HCT116 (cell line): ENCODE results near the gene BEGAIN. TPM values are rescaled to one million over a fixed set of nuclear protein-coding genes. Genes with fewer than 3 reads are reported as not detected.

Experiments used
- ATAC-seq: fragments of 200-7000 bp; cut with Tn5 transposase; 2 replicates; pipeline ENCODE4 v1.9.1; 2020; ENCODE audit warnings: mild to moderate bottlenecking, moderate library complexity
- BruUV-seq: library from RNA; stranded (reverse); fragments of 400-500 nt; replicated peaks from 2 replicates; lab custom pipeline; 2021; lab: Mats Ljungman, UMichigan
- CTCF ChIA-PET: fragments of 300-600 bp; sonication (Branson Sonifier 250); formaldehyde crosslinking; loops from one replicate; lab custom pipeline; 2021; ENCODE audit warnings: antibody characterized with exemption; lab: Charles Lee
- POLR2A ChIA-PET: fragments of 300-600, 350-600 bp; sonication (Branson Sonifier 250); formaldehyde crosslinking; loops from one replicate; lab custom pipeline; 2021; ENCODE audit warnings: antibody characterized with exemption; lab: Charles Lee
- RAD21 ChIA-PET, 2 experiments: fragments of 300-600 bp; sonication (Branson Sonifier 250); formaldehyde crosslinking; loops; one replicate each; lab custom pipeline; 2023; ENCODE audit warnings: low total read pairs in 2 of 2; ENCODE audit not compliant: uncharacterized antibody in 2 of 2, unreplicated experiment in 2 of 2, low non-redundant PET in 1 of 2; lab: Charles Lee
- DNase-seq: peaks from one replicate; pipeline ENCODE4 v3.0.0-alpha.2; 2010; ENCODE audit warnings: low read depth, low spot score
- H2AFZ ChIP-seq: fragments of 200-600 bp; shearing (Covaris generic), sonication (generic); 2 replicates; pipeline ENCODE4 v1.6.1; 2017; ENCODE audit warnings: low read depth, mixed run types, mixed read lengths, antibody characterized with exemption, low read length; ENCODE audit not compliant: poor library complexity, severe bottlenecking
- H3K27ac ChIP-seq: 2 replicates; pipeline ENCODE4 v1.5.1; 2012; ENCODE audit warnings: low read depth, low read length
- H3K27me3 ChIP-seq: fragments of 200-600 bp; sonication (generic); 2 replicates; pipeline ENCODE4 v1.6.1; 2016; ENCODE audit warnings: mixed run types, low read length, mixed read lengths; ENCODE audit not compliant: insufficient read depth
- H3K36me3 ChIP-seq, 2 experiments: fragments of 200-500 bp in 1 of 2; fragments of 200-600 bp in 1 of 2; sonication (Bioruptor generic) in 1 of 2; sonication (generic) in 1 of 2; 2 replicates each; pipeline versions ENCODE4 v1.5.1 to v1.6.1; 2014 to 2016; ENCODE audit warnings: low read length in 2 of 2, inconsistent platforms in 1 of 2, mixed read lengths in 1 of 2, mixed run types in 1 of 2; ENCODE audit not compliant: insufficient read depth in 2 of 2, control insufficient read depth in 1 of 2
- H3K4me1 ChIP-seq, 2 experiments: fragments of 200-600 bp in 1 of 2; sonication (generic) in 1 of 2; 2 replicates each; pipeline versions ENCODE4 v1.5.1 to v1.6.1; 2012 to 2017; ENCODE audit warnings: low read length in 2 of 2, inconsistent platforms in 1 of 2, mild to moderate bottlenecking in 1 of 2, mixed read lengths in 1 of 2, mixed run types in 1 of 2, moderate library complexity in 1 of 2; ENCODE audit not compliant: insufficient read depth in 2 of 2, control insufficient read depth in 1 of 2
- H3K4me2 ChIP-seq: fragments of 200-600 bp; sonication (generic); 2 replicates; pipeline ENCODE4 v1.6.1; 2017; ENCODE audit warnings: mixed run types, low read length, mixed read lengths
- H3K4me3 ChIP-seq, 2 experiments: fragments of 200-600 bp in 1 of 2; sonication (generic) in 1 of 2; replicated peaks in 1 of 2; 2 replicates each; pipeline ENCODE4 v1.5.1; 2011 to 2016; ENCODE audit warnings: low read length in 2 of 2, control low read depth in 1 of 2, low read depth in 1 of 2, mild to moderate bottlenecking in 1 of 2, mixed read lengths in 1 of 2, mixed run types in 1 of 2
- H3K79me2 ChIP-seq: fragments of 200-600 bp; sonication (generic); 2 replicates; pipeline ENCODE4 v1.6.1; 2017; ENCODE audit warnings: mild to moderate bottlenecking, mixed run types, low read length, moderate library complexity, mixed read lengths; ENCODE audit not compliant: insufficient read depth
- H3K9ac ChIP-seq: fragments of 200-600 bp; sonication (generic); 2 replicates; pipeline ENCODE4 v1.6.1; 2016; ENCODE audit warnings: low read length, mixed read lengths
- H3K9me2 ChIP-seq: fragments of 200-600 bp; sonication (generic), shearing (Covaris generic); 2 replicates; pipeline ENCODE4 v1.6.1; 2017; ENCODE audit warnings: mixed run types, mild to moderate bottlenecking, moderate library complexity; ENCODE audit not compliant: insufficient read depth
- H3K9me3 ChIP-seq, 2 experiments: fragments of 200-500 bp in 1 of 2; fragments of 200-600 bp in 1 of 2; sonication (Bioruptor generic) in 1 of 2; sonication (generic) in 1 of 2; 2 replicates each; pipeline ENCODE4 v1.6.1; 2014 to 2017; ENCODE audit warnings: low read length in 2 of 2, mixed read lengths in 2 of 2, inconsistent platforms in 1 of 2, low read depth in 1 of 2, mild to moderate bottlenecking in 1 of 2, mixed run types in 1 of 2, moderate library complexity in 1 of 2; ENCODE audit not compliant: control insufficient read depth in 1 of 2, insufficient read depth in 1 of 2
- H4K20me1 ChIP-seq: fragments of 200-600 bp; sonication (generic), shearing (Covaris generic); 2 replicates; pipeline ENCODE4 v1.6.1; 2017; ENCODE audit warnings: mixed run types, mild to moderate bottlenecking, moderate library complexity; ENCODE audit not compliant: insufficient read depth
- EGR1 ChIP-seq: IDR thresholded peaks from 2 replicates; pipeline ENCODE4 v1.6.1; 2012; ENCODE audit warnings: low read depth
- ELF1 ChIP-seq: IDR thresholded peaks from 2 replicates; pipeline ENCODE4 v1.6.1; 2012; ENCODE audit warnings: low read depth, borderline replicate concordance
- EZH2 ChIP-seq: fragments of 200-600 bp; sonication (generic); IDR thresholded peaks from 2 replicates; pipeline ENCODE4 v1.6.1; 2017; ENCODE audit warnings: antibody characterized with exemption, mixed run types
- FOSL1 ChIP-seq: IDR thresholded peaks from 2 replicates; pipeline ENCODE4 v1.6.1; 2012; ENCODE audit warnings: low read depth
- JUND ChIP-seq: IDR thresholded peaks from 2 replicates; pipeline ENCODE4 v1.6.1; 2012
- POLR2A ChIP-seq: IDR thresholded peaks from 2 replicates; pipeline ENCODE4 v1.7.0; 2011; ENCODE audit warnings: borderline replicate concordance; ENCODE audit not compliant: insufficient read depth, insufficient read length; ENCODE audit errors: extremely low read depth
- POLR2AphosphoS5 ChIP-seq: IDR thresholded peaks from 2 replicates; pipeline ENCODE4 v1.6.1; 2011; ENCODE audit warnings: mild to moderate bottlenecking, low read depth, low read length, moderate library complexity
- RAD21 ChIP-seq: IDR thresholded peaks from 2 replicates; pipeline ENCODE4 v1.6.1; 2012; ENCODE audit warnings: low read depth, mild to moderate bottlenecking
- SIN3A ChIP-seq: IDR thresholded peaks from 2 replicates; pipeline ENCODE4 v1.6.1; 2012; ENCODE audit warnings: low read depth
- SRF ChIP-seq: IDR thresholded peaks from 2 replicates; pipeline ENCODE4 v1.6.1; 2012; ENCODE audit warnings: low read depth
- TCF7L2 ChIP-seq: IDR thresholded peaks from 2 replicates; pipeline ENCODE4 v1.7.0; 2011; ENCODE audit warnings: borderline replicate concordance, inconsistent platforms; ENCODE audit not compliant: insufficient read depth, insufficient read length; ENCODE audit errors: extremely low read depth
- YY1 ChIP-seq: IDR thresholded peaks from 2 replicates; pipeline ENCODE4 v1.6.1; 2011; ENCODE audit warnings: low read length, low read depth, moderate library complexity, mild to moderate bottlenecking; ENCODE audit not compliant: insufficient replicate concordance; ENCODE audit errors: extremely low read depth
- ZBTB33 ChIP-seq: IDR thresholded peaks from 2 replicates; pipeline ENCODE4 v1.6.1; 2011; ENCODE audit warnings: mild to moderate bottlenecking, low read length, moderate library complexity; ENCODE audit not compliant: insufficient replicate concordance; ENCODE audit errors: extremely low read depth
- ZFX ChIP-seq: fragments of 450-650 bp; IDR thresholded peaks from 2 replicates; pipeline ENCODE4 v1.6.1; 2017
- ZNF274 ChIP-seq: fragments of 200-500 bp; sonication (Bioruptor generic); IDR thresholded peaks from 2 replicates; pipeline ENCODE4 v1.6.1; 2014; ENCODE audit warnings: mild to moderate bottlenecking, low read depth, low read length, inconsistent platforms
- intact Hi-C: fragments of 100-400 bp; cut with micrococcal nuclease; formaldehyde crosslinking; loops from 2 replicates; pipeline ENCODE4 v1.10.0; 2022
- total RNA-seq: library from RNA; stranded (reverse); gene quantifications from one replicate; pipeline ENCODE4 v1.2.1, GENCODE V29; 2021; ENCODE audit not compliant: unreplicated experiment

The BEGAIN gene
- total RNA-seq, 1 experiment from 2014 or later, result 8.5 TPM

GRCh38 chr14:100554696-100555320, 32.4 kb downstream of the BEGAIN start:
- Histone ChIP-seq H3K4me3 (no peak overlapping the region), H3K9me2 (no peaks in the 10 kb centered on the region), H3K4me1 (peaks cover 7 to 28% of the 10 kb centered on the region in 2 experiments), H3K27me3 (no peaks in the 10 kb centered on the region), H4K20me1 (no peaks in the 10 kb centered on the region), H2AFZ (no peak overlapping the region), H3K4me2 (peak overlapping the region; percentile 60), H3K9ac (peak overlapping the region; percentile 11; the same call in 1 of the 2 replicates), H3K36me3 (no peaks in the 10 kb centered on the region), H3K9me3 (no peaks in the 10 kb centered on the region), H3K27ac (no peak overlapping the region), H3K79me2 (no peaks in the 10 kb centered on the region)
- ATAC-seq (no peak), DNase-seq (no peak)
- RAD21 ChIA-PET, result no interaction called here
- intact Hi-C loops, result no loop called here
- no TSS peak for BruUV-seq
- POLR2A ChIA-PET, result no interaction called here
- CTCF ChIA-PET, result no interaction called here
- TF ChIP-seq EGR1 (no peak), ELF1 (no peak), ZBTB33 (no peak), ZFX (no peak), POLR2AphosphoS5 (no peak), FOSL1 (no peak), RAD21 (no peak), EZH2 (no peak), SRF (no peak), JUND (no peak), POLR2A (no peak), YY1 (no peak), SIN3A (no peak), ZNF274 (no peak), TCF7L2 (no peak)
